GM13977 (cell line): ENCODE results near the gene MAP7D3.

Experiments used
- DNase-seq: peaks from one replicate; pipeline ENCODE4 v3.0.0; 2012; ENCODE audit warnings: low spot score
- CTCF ChIP-seq: IDR thresholded peaks from 2 replicates; pipeline ENCODE4 v1.5.1; 2012; ENCODE audit warnings: mild to moderate bottlenecking, control low read depth; ENCODE audit not compliant: insufficient read depth; ENCODE audit errors: extremely low read depth, missing control alignments
- in situ Hi-C: fragments of 300-500 bp; cut with MboI; formaldehyde crosslinking; loops from one replicate; pipeline ENCODE4 v1.12.0; 2022; ENCODE audit warnings: low sequenced_read_pairs, low pct_unique_long_range_greater_than_20kb, mixed read lengths, inconsistent platforms; ENCODE audit not compliant: unreplicated experiment

Gene MAP7D3

GRCh38 chrX:136198678-136199243 is 52.4 kb downstream of the MAP7D3 start:
- no peak for DNase-seq
- in situ Hi-C loops: no loop called here
- no peak for TF ChIP-seq CTCF

- DNase-seq: no peak
- in situ Hi-C loops: no loop called here
- TF ChIP-seq CTCF: no peak
These were observed 53.2 kb downstream of the MAP7D3 start for GRCh38 chrX:136198010-136198409.

GRCh38 chrX:136196691-136197155 is 54.5 kb downstream of the MAP7D3 start:
- DNase-seq: no peak
- no peak for TF ChIP-seq CTCF
- in situ Hi-C loops: no loop called here

GRCh38 chrX:136195247-136195646 is 56.0 kb downstream of the MAP7D3 start:
- no peak for TF ChIP-seq CTCF
- in situ Hi-C loops: no loop called here
- no peak for DNase-seq

GRCh38 chrX:136194536-136194935 is 56.7 kb downstream of the MAP7D3 start:
- no peak for TF ChIP-seq CTCF
- in situ Hi-C loops: no loop called here
- no peak for DNase-seq

GRCh38 chrX:136193771-136194170 is 57.4 kb downstream of the MAP7D3 start:
- no peak for TF ChIP-seq CTCF
- in situ Hi-C loops: no loop called here
- no peak for DNase-seq
